ENCODE measurements around the gene NFE2L3. TPM values are rescaled to one million over a fixed set of nuclear protein-coding genes. Genes with fewer than 3 reads are reported as not detected.

Gene NFE2L3
- total RNA-seq, 1 experiment from 2014 or later: 2.2 TPM

DNA sequence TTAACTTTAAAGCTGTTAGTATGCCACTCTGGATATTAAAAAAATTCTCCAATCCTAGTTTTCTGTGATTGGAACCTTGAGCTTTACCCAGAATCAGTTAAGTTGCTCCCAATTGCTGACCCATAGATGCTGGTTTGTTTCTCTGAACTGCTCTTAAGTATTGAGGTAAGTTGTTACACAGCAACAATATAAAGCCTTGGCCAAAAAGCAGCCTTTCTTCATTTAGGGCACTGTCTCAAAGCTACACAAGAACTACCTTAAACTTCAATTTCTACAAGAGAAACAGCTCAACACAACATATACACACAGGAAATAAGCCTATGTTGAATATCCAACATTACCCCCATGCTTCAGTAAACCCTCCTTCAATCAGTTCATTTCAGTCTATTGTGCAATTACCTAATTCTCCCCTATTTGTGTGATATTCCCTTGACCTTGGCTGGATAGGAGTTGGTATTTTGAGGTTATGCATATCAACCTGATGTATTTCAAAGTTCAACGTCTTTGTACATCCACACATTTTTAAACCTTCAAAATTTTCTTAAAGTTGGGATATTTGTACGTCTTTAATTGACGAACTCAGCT, 37.1 kb downstream of the NFE2L3 start:
- TF ChIP-seq, protein P1, sequence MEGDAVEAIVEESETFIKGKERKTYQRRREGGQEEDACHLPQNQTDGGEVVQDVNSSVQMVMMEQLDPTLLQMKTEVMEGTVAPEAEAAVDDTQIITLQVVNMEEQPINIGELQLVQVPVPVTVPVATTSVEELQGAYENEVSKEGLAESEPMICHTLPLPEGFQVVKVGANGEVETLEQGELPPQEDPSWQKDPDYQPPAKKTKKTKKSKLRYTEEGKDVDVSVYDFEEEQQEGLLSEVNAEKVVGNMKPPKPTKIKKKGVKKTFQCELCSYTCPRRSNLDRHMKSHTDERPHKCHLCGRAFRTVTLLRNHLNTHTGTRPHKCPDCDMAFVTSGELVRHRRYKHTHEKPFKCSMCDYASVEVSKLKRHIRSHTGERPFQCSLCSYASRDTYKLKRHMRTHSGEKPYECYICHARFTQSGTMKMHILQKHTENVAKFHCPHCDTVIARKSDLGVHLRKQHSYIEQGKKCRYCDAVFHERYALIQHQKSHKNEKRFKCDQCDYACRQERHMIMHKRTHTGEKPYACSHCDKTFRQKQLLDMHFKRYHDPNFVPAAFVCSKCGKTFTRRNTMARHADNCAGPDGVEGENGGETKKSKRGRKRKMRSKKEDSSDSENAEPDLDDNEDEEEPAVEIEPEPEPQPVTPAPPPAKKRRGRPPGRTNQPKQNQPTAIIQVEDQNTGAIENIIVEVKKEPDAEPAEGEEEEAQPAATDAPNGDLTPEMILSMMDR (IDR thresholded peaks at IDR 0.05; ENCODE audit: unreplicated experiment): no peak
- intact Hi-C loops (cut with micrococcal nuclease): no loop called here
- peaks cover 94% of the 10 kb centered on the region for H3K36me3 Mint-ChIP-seq (ENCODE audit: insufficient read depth, unreplicated experiment)
- no peaks in the 10 kb centered on the region for H3K9me3 Mint-ChIP-seq (ENCODE audit: unreplicated experiment)
- no peak overlapping the region for H3K27ac Mint-ChIP-seq (ENCODE audit: low read depth, unreplicated experiment)
- no TSS peak for BruUV-seq (replicated peaks)
- no peak for DNase-seq (ENCODE audit: unreplicated experiment)
- H3K4me1 Mint-ChIP-seq (ENCODE audit: insufficient read depth, unreplicated experiment): peaks cover 7% of the 10 kb centered on the region
- no peak overlapping the region for H3K4me3 Mint-ChIP-seq (ENCODE audit: unreplicated experiment)
- CTCF ChIA-PET: interaction anchor here (0.6 to 2.6 kb wide), 8 partner anchors 9 to 296 kb away, joined by 3 to 15 read pairs (median 6); no protein-coding TSS in a partner anchor
- no peaks in the 10 kb centered on the region for H3K27me3 Mint-ChIP-seq (ENCODE audit: insufficient read depth, unreplicated experiment)
- POLR2A ChIA-PET: interaction anchor here (0.6 to 11.9 kb wide), 9 partner anchors 8 to 958 kb away, joined by 3 to 202 read pairs (median 4); partner anchors contain the start of genes CBX3 and HNRNPA2B1

DNA sequence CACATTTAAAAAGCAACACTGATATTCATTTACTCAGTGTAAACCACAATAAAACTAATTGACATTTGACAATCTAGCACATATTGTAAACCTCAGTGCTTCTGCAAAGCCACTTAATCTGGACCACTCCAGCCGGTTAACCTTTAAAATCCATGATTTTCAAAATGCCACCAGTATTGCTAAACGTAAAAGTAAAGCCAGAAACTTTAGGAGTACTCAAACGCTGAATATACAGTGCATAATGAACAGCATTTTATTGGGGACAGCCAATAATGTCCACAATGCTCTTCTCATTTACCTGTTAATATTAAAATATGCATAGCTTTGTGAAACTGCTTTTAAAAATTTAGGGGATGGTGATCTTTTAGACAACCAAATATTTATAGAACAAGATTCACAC, 37.7 kb downstream of the NFE2L3 start:
- DNase-seq (ENCODE audit: unreplicated experiment): no peak
- TF ChIP-seq, protein P1 (IDR thresholded peaks at IDR 0.05; ENCODE audit: unreplicated experiment): no peak
- Mint-ChIP-seq H3K9me3 (ENCODE audit: unreplicated experiment) (no peaks in the 10 kb centered on the region), H3K4me1 (ENCODE audit: insufficient read depth, unreplicated experiment) (peaks cover 7% of the 10 kb centered on the region), H3K4me3 (ENCODE audit: unreplicated experiment) (no peak overlapping the region), H3K36me3 (ENCODE audit: insufficient read depth, unreplicated experiment) (peaks cover 94% of the 10 kb centered on the region), H3K27ac (ENCODE audit: low read depth, unreplicated experiment) (no peak overlapping the region), H3K27me3 (ENCODE audit: insufficient read depth, unreplicated experiment) (no peaks in the 10 kb centered on the region)
- intact Hi-C loops (cut with micrococcal nuclease): no loop called here
- CTCF ChIA-PET: interaction anchor here (0.6 to 2.6 kb wide), 6 partner anchors 8 to 297 kb away, joined by 3 to 15 read pairs (median 6); no protein-coding TSS in a partner anchor
- BruUV-seq (replicated peaks): no TSS peak
- POLR2A ChIA-PET: interaction anchor here (0.8 to 11.9 kb wide), 5 partner anchors 7 to 957 kb away, joined by 3 to 202 read pairs (median 5); partner anchors contain the start of genes CBX3 and HNRNPA2B1

DNA sequence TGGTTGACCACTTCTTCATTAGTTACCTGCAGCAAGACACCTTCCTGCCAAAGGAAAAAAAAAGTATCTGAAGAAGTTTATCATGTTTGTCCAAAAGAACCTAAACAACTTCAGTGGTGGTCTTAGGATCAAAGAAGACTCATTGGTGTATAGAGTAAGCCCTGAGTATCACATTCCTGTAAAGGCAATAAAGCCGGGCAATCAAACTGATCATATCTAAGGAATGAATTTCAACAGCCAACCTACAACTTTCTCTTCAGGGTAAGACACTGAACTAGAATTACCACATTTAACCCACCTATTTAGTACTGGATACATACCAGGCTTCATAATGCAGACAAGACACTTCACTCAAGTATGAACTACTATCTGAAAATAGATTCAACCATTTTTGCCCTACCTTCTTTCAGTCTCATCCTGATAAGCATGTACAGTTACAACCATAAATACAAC, 38.4 kb downstream of the NFE2L3 start:
- intact Hi-C loops (cut with micrococcal nuclease): no loop called here
- DNase-seq (ENCODE audit: unreplicated experiment): no peak
- H3K36me3 Mint-ChIP-seq (ENCODE audit: insufficient read depth, unreplicated experiment): peaks cover 98% of the 10 kb centered on the region
- no peaks in the 10 kb centered on the region for H3K9me3 Mint-ChIP-seq (ENCODE audit: unreplicated experiment)
- H3K27ac Mint-ChIP-seq (ENCODE audit: low read depth, unreplicated experiment): no peak overlapping the region
- ChIA-PET POLR2A (interaction anchor here (0.6 to 12.9 kb wide), 8 partner anchors 6 to 159 kb away, joined by 3 to 268 read pairs (median 19); partner anchors contain the start of genes CBX3 and HNRNPA2B1), CTCF (interaction anchor here (0.8 to 4.8 kb wide), 3 partner anchors 27 to 100 kb away, joined by 4 to 43 read pairs (median 4); no protein-coding TSS in a partner anchor)
- H3K4me3 Mint-ChIP-seq (ENCODE audit: unreplicated experiment): no peak overlapping the region
- BruUV-seq (replicated peaks): no TSS peak
- H3K27me3 Mint-ChIP-seq (ENCODE audit: insufficient read depth, unreplicated experiment): no peaks in the 10 kb centered on the region
- H3K4me1 Mint-ChIP-seq (ENCODE audit: insufficient read depth, unreplicated experiment): peaks cover 11% of the 10 kb centered on the region
- TF ChIP-seq, protein P1 (IDR thresholded peaks at IDR 0.05; ENCODE audit: unreplicated experiment): no peak

- Mint-ChIP-seq H3K4me3 (ENCODE audit: unreplicated experiment) (no peak overlapping the region), H3K9me3 (ENCODE audit: unreplicated experiment) (no peaks in the 10 kb centered on the region), H3K4me1 (ENCODE audit: insufficient read depth, unreplicated experiment) (peaks cover 20% of the 10 kb centered on the region), H3K27ac (ENCODE audit: low read depth, unreplicated experiment) (no peak overlapping the region), H3K27me3 (ENCODE audit: insufficient read depth, unreplicated experiment) (no peaks in the 10 kb centered on the region), H3K36me3 (ENCODE audit: insufficient read depth, unreplicated experiment) (peaks cover 100% of the 10 kb centered on the region)
- POLR2A ChIA-PET: interaction anchor here (0.6 to 12.9 kb wide), 11 partner anchors 7 to 309 kb away, joined by 3 to 268 read pairs (median 4); partner anchors contain the start of genes CBX3 and HNRNPA2B1
- no TSS peak for BruUV-seq (replicated peaks)
- CTCF ChIA-PET: interaction anchor here (0.7 to 4.8 kb wide), 9 partner anchors 8 to 476 kb away, joined by 3 to 43 read pairs (median 4); no protein-coding TSS in a partner anchor
- DNase-seq (ENCODE audit: unreplicated experiment): no peak
- TF ChIP-seq, protein P1 (IDR thresholded peaks at IDR 0.05; ENCODE audit: unreplicated experiment): no peak
- intact Hi-C loops (cut with micrococcal nuclease): no loop called here
Observed at GRCh38 chr7:26191233-26191973, 39.4 kb downstream of the NFE2L3 start.
